ENCODE results near the gene FOXN3. TPM values are rescaled to one million over a fixed set of nuclear protein-coding genes. Genes with fewer than 3 reads are reported as not detected.

The FOXN3 gene
- total RNA-seq, 4 donors from 2014 or later, result 91.7 to 207 (median 125) TPM

- DNase-seq (ENCODE audit: low spot score), result no peak
- no peak for ATAC-seq (ENCODE audit: low FRiP score)
- no peak for TF ChIP-seq CTCF (IDR thresholded peaks at IDR 0.05)
Observed at GRCh38 chr14:89401241-89401640, 15.8 kb downstream of the FOXN3 start.

- no peak for ATAC-seq (ENCODE audit: low FRiP score)
- no peak for DNase-seq (ENCODE audit: low spot score)
- TF ChIP-seq CTCF (IDR thresholded peaks at IDR 0.05), result no peak
Observed at GRCh38 chr14:89400529-89400928, 16.5 kb downstream of the FOXN3 start.

GRCh38 chr14:89399594-89400068 is 17.4 kb downstream of the FOXN3 start:
- DNase-seq (ENCODE audit: low spot score), result no peak
- no peak for ATAC-seq (ENCODE audit: low FRiP score)
- TF ChIP-seq CTCF (IDR thresholded peaks at IDR 0.05), result no peak

- no peak for ATAC-seq (ENCODE audit: low FRiP score)
- no peak for TF ChIP-seq CTCF (IDR thresholded peaks at IDR 0.05)
- no peak for DNase-seq (ENCODE audit: low spot score)
Observed at GRCh38 chr14:89399157-89399556, 17.9 kb downstream of the FOXN3 start.

GRCh38 chr14:89397569-89398230 is 19.3 kb downstream of the FOXN3 start:
- no peak for TF ChIP-seq CTCF (IDR thresholded peaks at IDR 0.05)
- ATAC-seq (ENCODE audit: low FRiP score) (no peak), DNase-seq (ENCODE audit: low spot score) (no peak)

GRCh38 chr14:89394972-89395371 is 22.1 kb downstream of the FOXN3 start:
- no peak for DNase-seq (ENCODE audit: low spot score)
- no peak for ATAC-seq (ENCODE audit: low FRiP score)
- no peak for TF ChIP-seq CTCF (IDR thresholded peaks at IDR 0.05)

- no peak for DNase-seq (ENCODE audit: low spot score)
- TF ChIP-seq CTCF (IDR thresholded peaks at IDR 0.05), result no peak
Observed at GRCh38 chr14:89393222-89393745, 23.7 kb downstream of the FOXN3 start.

More at GRCh38 chr14:89393222-89393745, 23.7 kb downstream of the FOXN3 start:
- ATAC-seq (ENCODE audit: low FRiP score), result no peak

Data from omental fat pad (tissue), 4 donors.